Upper lobe of left lung (tissue), 6 donors: Measurements from ENCODE around the gene CATSPERB. TPM values are rescaled to one million over a fixed set of nuclear protein-coding genes. Genes with fewer than 3 reads are reported as not detected.
A peak's percentile ranks its signal among the peaks of the same experiment; 100 is the strongest.

ENCODE experiments used
- ATAC-seq, 2 donors: fragments of 200-7000 bp; cut with Tn5 transposase; one replicate each; pipeline ENCODE4 v1.9.1; 2022; ENCODE audit warnings: mild to moderate bottlenecking in 2 of 2, moderate library complexity in 2 of 2; ENCODE audit not compliant: low FRiP score in 2 of 2
- DNase-seq, 2 donors: peaks; one replicate each; pipeline ENCODE4 v3.0.0-alpha.2; 2019 to 2020
- H3K27ac ChIP-seq, 4 donors: fragments of 200-600 bp; sonication (generic); one replicate each; pipeline ENCODE4 v1.5.1; 2016 to 2019
- H3K27me3 ChIP-seq, 4 donors: fragments of 200-600 bp; sonication (generic); one replicate each; pipeline ENCODE4 v1.5.1; 2017 to 2019
- H3K36me3 ChIP-seq, 4 donors: fragments of 200-600 bp; sonication (generic); one replicate each; pipeline ENCODE4 v1.5.1; 2016 to 2019
- H3K4me1 ChIP-seq, 4 donors: fragments of 200-600 bp; sonication (generic); one replicate each; pipeline ENCODE4 v1.5.1; 2018 to 2019
- H3K4me3 ChIP-seq, 4 donors: fragments of 200-600 bp; sonication (generic); one replicate each; pipeline ENCODE4 v1.5.1; 2017 to 2019; ENCODE audit warnings: mild to moderate bottlenecking in 2 of 4, moderate library complexity in 1 of 4
- H3K9me3 ChIP-seq, 4 donors: fragments of 200-600 bp; sonication (generic); one replicate each; pipeline ENCODE4 v1.5.1; 2018 to 2019
- CTCF ChIP-seq, 6 experiments: fragments of 450-650 bp in 4 of 6; fragments of 200-600 bp in 2 of 6; sonication (generic) in 2 of 6; IDR thresholded peaks; one replicate each; pipeline ENCODE4 v1.5.1; 2016 to 2019; ENCODE audit warnings: antibody characterized with exemption in 6 of 6
- EP300 ChIP-seq, 4 donors: sonication (generic); formaldehyde crosslinking; IDR thresholded peaks; one replicate each; pipeline ENCODE4 v1.5.1; 2017; ENCODE audit warnings: antibody characterized with exemption in 4 of 4, control low read depth in 2 of 4
- POLR2A ChIP-seq, 4 donors: fragments of 450-650 bp; IDR thresholded peaks; one replicate each; pipeline ENCODE4 v1.5.1; 2016 to 2017; ENCODE audit warnings: antibody characterized with exemption in 4 of 4, mild to moderate bottlenecking in 2 of 4
- POLR2AphosphoS5 ChIP-seq, 2 donors: sonication (generic); formaldehyde crosslinking; IDR thresholded peaks; one replicate each; pipeline ENCODE4 v1.5.1; 2017; ENCODE audit warnings: antibody characterized with exemption in 2 of 2
- WGBS, 2 donors: methylation state at CpG; one replicate each; pipeline ENCODE4 v1.1.5; 2017 to 2018; 5-methylcytosine and 5-hydroxymethylcytosine counted together
- total RNA-seq, 6 donors: library from RNA; depleted of rRNA in 4 of 6; stranded (reverse); fragments of >200 nt in 4 of 6; gene quantifications; one replicate each; pipeline versions ENCODE4 v1.1.0 to v1.2.1, GENCODE V29; 2016 to 2021
- donor health status: DM: no; HTN: no; CAD: no; lungs with moderate emphysema.
- donor health status: DM: no; HTN: yes; CAD: no; lungs with severe emphysema.

The CATSPERB gene
- total RNA-seq, 6 donors from 2014 or later = 0.63 to 16.8 (median 3.9) TPM

- no peak for TF ChIP-seq POLR2AphosphoS5 (IDR thresholded peaks at IDR 0.05)
- TF ChIP-seq EP300 (IDR thresholded peaks at IDR 0.05) = no peak
- no peak for TF ChIP-seq CTCF (IDR thresholded peaks at IDR 0.05)
- TF ChIP-seq POLR2A (IDR thresholded peaks at IDR 0.05) = no peak
- no peak overlapping the region for H3K4me3 ChIP-seq
- H3K4me1 ChIP-seq = no peaks in the 10 kb centered on the region
- DNase-seq (no peak), ATAC-seq (no peak)
- H3K9me3 ChIP-seq = no peaks in the 10 kb centered on the region
- no peak overlapping the region for H3K27ac ChIP-seq
- 94 to 100% methylated on average over 2 of the region's 2 CpGs for WGBS, 2 donors
- no peaks in the 10 kb centered on the region for H3K36me3 ChIP-seq
- no peaks in the 10 kb centered on the region for H3K27me3 ChIP-seq
Measured at GRCh38 chr14:91653451-91653850, 78.4 kb downstream of the CATSPERB start.

GRCh38 chr14:91649930-91650329, 82.0 kb downstream of the CATSPERB start:
- H3K27ac ChIP-seq = no peak overlapping the region
- no peak overlapping the region for H3K4me3 ChIP-seq
- no peaks in the 10 kb centered on the region for H3K4me1 ChIP-seq
- ATAC-seq = peak in 1 of 2 donors; percentile 58
- peak in 5 of 6 experiments; percentile 33 to 57 (median 45) for TF ChIP-seq CTCF (IDR thresholded peaks at IDR 0.05)
- no peak for TF ChIP-seq POLR2AphosphoS5 (IDR thresholded peaks at IDR 0.05)
- no peak for TF ChIP-seq EP300 (IDR thresholded peaks at IDR 0.05)
- no peaks in the 10 kb centered on the region for H3K9me3 ChIP-seq
- WGBS, 2 donors = 4 to 23% methylated on average over 2 of the region's 2 CpGs
- H3K27me3 ChIP-seq = no peaks in the 10 kb centered on the region
- peak in 1 of 2 donors; percentile 28 for DNase-seq
- H3K36me3 ChIP-seq = no peaks in the 10 kb centered on the region

GRCh38 chr14:91647856-91648255, 84.0 kb downstream of the CATSPERB start:
- no peaks in the 10 kb centered on the region for H3K27me3 ChIP-seq
- ATAC-seq (no peak), DNase-seq (no peak)
- H3K27ac ChIP-seq = no peak overlapping the region
- 78 to 79% methylated on average over 1 of the region's 1 CpG for WGBS, 2 donors
- no peaks in the 10 kb centered on the region for H3K4me1 ChIP-seq
- no peaks in the 10 kb centered on the region for H3K36me3 ChIP-seq
- TF ChIP-seq POLR2A (IDR thresholded peaks at IDR 0.05) (no peak), EP300 (IDR thresholded peaks at IDR 0.05) (no peak), CTCF (IDR thresholded peaks at IDR 0.05) (no peak), POLR2AphosphoS5 (IDR thresholded peaks at IDR 0.05) (no peak)
- H3K9me3 ChIP-seq = no peaks in the 10 kb centered on the region
- no peak overlapping the region for H3K4me3 ChIP-seq

- WGBS, 2 donors = 54 to 76% methylated on average over 4 of the region's 4 CpGs
- DNase-seq (no peak), ATAC-seq (no peak)
- Histone ChIP-seq H3K9me3 (no peaks in the 10 kb centered on the region), H3K27me3 (no peaks in the 10 kb centered on the region), H3K36me3 (no peaks in the 10 kb centered on the region), H3K4me3 (no peak overlapping the region), H3K27ac (no peak overlapping the region), H3K4me1 (no peaks in the 10 kb centered on the region)
- TF ChIP-seq CTCF (IDR thresholded peaks at IDR 0.05) (no peak), POLR2AphosphoS5 (IDR thresholded peaks at IDR 0.05) (no peak), POLR2A (IDR thresholded peaks at IDR 0.05) (no peak), EP300 (IDR thresholded peaks at IDR 0.05) (no peak)
Measured at GRCh38 chr14:91636604-91637003, 95.3 kb downstream of the CATSPERB start.

- Histone ChIP-seq H3K27ac (no peak overlapping the region), H3K4me1 (no peaks in the 10 kb centered on the region), H3K4me3 (no peak overlapping the region), H3K36me3 (no peaks in the 10 kb centered on the region), H3K27me3 (no peaks in the 10 kb centered on the region), H3K9me3 (no peaks in the 10 kb centered on the region)
- 51 to 61% methylated on average over 1 of the region's 1 CpG for whole genome bisulfite sequencing, 2 donors
- ATAC-seq (no peak), DNase-seq (no peak)
- TF ChIP-seq CTCF (IDR thresholded peaks at IDR 0.05) (no peak), POLR2AphosphoS5 (IDR thresholded peaks at IDR 0.05) (no peak), EP300 (IDR thresholded peaks at IDR 0.05) (no peak)
Measured at GRCh38 chr14:91624757-91625156, 107.1 kb downstream of the CATSPERB start.
